Measurements from ENCODE around the gene RPS3.

RPS3 gene

GRCh38 chr11:75439495-75440120, 40.3 kb downstream of the RPS3 start:
- H3K36me3 ChIP-seq (ENCODE audit: insufficient read depth, low read length), result no peaks in the 10 kb centered on the region
- no peaks in the 10 kb centered on the region for H3K4me1 ChIP-seq (ENCODE audit: insufficient read depth, low read length)
- H3K27me3 ChIP-seq (ENCODE audit: control insufficient read depth in 1 of 2, insufficient read depth in 2 of 2, low read length in 2 of 2), result no peaks in the 10 kb centered on the region

DNA sequence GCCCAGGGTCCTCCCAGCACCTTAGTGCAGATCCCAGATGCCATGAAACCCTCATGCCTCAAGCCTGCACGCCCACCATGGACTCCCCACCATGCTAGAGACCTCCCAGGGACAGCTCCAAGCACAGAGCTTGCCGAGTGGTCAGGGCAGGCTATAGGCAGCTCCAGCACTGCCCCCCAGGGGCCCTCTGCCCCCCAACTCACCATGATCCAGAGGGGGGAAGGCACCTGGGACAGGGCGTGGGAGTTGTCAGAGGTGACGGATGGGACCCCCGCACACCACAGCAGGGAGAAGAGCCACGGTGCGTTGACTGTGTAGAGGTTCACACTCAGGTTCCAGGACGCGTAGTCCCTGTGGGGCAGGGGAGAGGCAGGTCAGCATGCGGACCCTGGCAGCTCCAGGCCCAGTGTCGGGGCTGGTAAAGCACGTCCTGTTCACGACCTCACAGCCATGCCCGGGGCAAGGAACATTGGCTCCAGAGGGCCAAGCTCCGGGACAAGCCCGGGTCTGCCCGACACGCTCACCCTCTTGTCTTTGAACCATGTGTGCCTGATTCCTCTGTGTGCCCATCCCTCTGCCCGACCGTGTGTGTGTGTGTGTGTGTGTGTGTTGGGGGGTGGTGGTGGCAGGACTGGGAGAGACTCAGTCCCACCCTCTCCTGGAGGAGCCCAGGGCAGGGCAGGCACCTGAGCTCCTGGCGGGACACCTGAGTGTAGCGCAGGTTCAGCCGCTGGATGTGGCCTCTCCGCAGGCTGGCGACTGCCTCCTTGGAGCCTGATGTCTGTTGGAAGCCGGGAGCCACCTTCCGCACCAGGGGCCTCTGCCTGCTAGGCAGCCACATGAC, 41.9 kb downstream of the RPS3 start:
- Histone ChIP-seq H3K4me1 (ENCODE audit: insufficient read depth, low read length) (no peaks in the 10 kb centered on the region), H3K4me3 (ENCODE audit: low read depth in 1 of 2, low read length in 2 of 2) (no peak overlapping the region), H3K27me3 (ENCODE audit: control insufficient read depth in 1 of 2, insufficient read depth in 2 of 2, low read length in 2 of 2) (no peaks in the 10 kb centered on the region), H3K36me3 (ENCODE audit: insufficient read depth, low read length) (no peaks in the 10 kb centered on the region), H3K9me3 (ENCODE audit: low read length) (no peaks in the 10 kb centered on the region), H3K9ac (ENCODE audit: low read length) (no peak overlapping the region), H3K27ac (ENCODE audit: low read depth, low read length) (no peak overlapping the region)

More at GRCh38 chr11:75439495-75440120, 40.3 kb downstream of the RPS3 start:
- H3K4me3 ChIP-seq (ENCODE audit: low read depth in 1 of 2, low read length in 2 of 2), result no peak overlapping the region
- no peak overlapping the region for H3K9ac ChIP-seq (ENCODE audit: low read length)
- H3K9me3 ChIP-seq (ENCODE audit: low read length), result no peaks in the 10 kb centered on the region
- H3K27ac ChIP-seq (ENCODE audit: low read depth, low read length), result no peak overlapping the region

- no peak overlapping the region for H3K4me3 ChIP-seq (ENCODE audit: low read depth in 1 of 2, low read length in 2 of 2)
- no peaks in the 10 kb centered on the region for H3K9me3 ChIP-seq (ENCODE audit: low read length)
- H3K36me3 ChIP-seq (ENCODE audit: insufficient read depth, low read length), result no peaks in the 10 kb centered on the region
- H3K4me1 ChIP-seq (ENCODE audit: insufficient read depth, low read length), result no peaks in the 10 kb centered on the region
- H3K27ac ChIP-seq (ENCODE audit: low read depth, low read length), result no peak overlapping the region
- no peaks in the 10 kb centered on the region for H3K27me3 ChIP-seq (ENCODE audit: control insufficient read depth in 1 of 2, insufficient read depth in 2 of 2, low read length in 2 of 2)
- H3K9ac ChIP-seq (ENCODE audit: low read length), result no peak overlapping the region
These were observed 42.5 kb downstream of the RPS3 start for GRCh38 chr11:75441804-75442132.

GRCh38 chr11:75442161-75442885, 43.0 kb downstream of the RPS3 start:
- no peak overlapping the region for H3K4me3 ChIP-seq (ENCODE audit: low read depth in 1 of 2, low read length in 2 of 2)
- H3K9me3 ChIP-seq (ENCODE audit: low read length), result no peaks in the 10 kb centered on the region
- no peaks in the 10 kb centered on the region for H3K4me1 ChIP-seq (ENCODE audit: insufficient read depth, low read length)
- H3K27ac ChIP-seq (ENCODE audit: low read depth, low read length), result no peak overlapping the region
- H3K27me3 ChIP-seq (ENCODE audit: control insufficient read depth in 1 of 2, insufficient read depth in 2 of 2, low read length in 2 of 2), result no peaks in the 10 kb centered on the region
- H3K36me3 ChIP-seq (ENCODE audit: insufficient read depth, low read length), result no peaks in the 10 kb centered on the region
- no peak overlapping the region for H3K9ac ChIP-seq (ENCODE audit: low read length)

DNA sequence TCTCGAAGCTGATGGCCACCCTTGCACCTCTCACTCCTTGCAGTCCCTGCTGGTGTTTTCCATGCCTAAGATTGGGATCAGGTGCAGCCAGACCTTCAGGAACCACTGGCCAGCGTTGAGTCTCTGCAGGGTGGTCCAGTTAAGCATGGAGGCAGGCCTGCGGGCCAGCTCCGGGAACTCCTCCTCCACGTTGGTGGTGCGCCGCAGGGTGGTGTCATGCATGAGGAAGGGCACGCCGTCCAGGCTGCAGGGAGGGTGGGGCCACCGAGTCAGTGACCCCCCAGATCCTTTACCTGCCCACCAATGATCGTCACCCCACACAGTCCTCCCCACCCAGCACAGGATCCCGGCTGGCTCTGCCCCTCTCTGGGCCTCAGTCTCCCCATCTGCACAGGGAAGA, 43.7 kb downstream of the RPS3 start:
- H3K36me3 ChIP-seq (ENCODE audit: insufficient read depth, low read length), result no peaks in the 10 kb centered on the region
- H3K4me3 ChIP-seq (ENCODE audit: low read depth in 1 of 2, low read length in 2 of 2), result no peak overlapping the region
- H3K4me1 ChIP-seq (ENCODE audit: insufficient read depth, low read length), result no peaks in the 10 kb centered on the region
- no peak overlapping the region for H3K27ac ChIP-seq (ENCODE audit: low read depth, low read length)
- no peaks in the 10 kb centered on the region for H3K9me3 ChIP-seq (ENCODE audit: low read length)
- H3K27me3 ChIP-seq (ENCODE audit: control insufficient read depth in 1 of 2, insufficient read depth in 2 of 2, low read length in 2 of 2), result no peaks in the 10 kb centered on the region
- H3K9ac ChIP-seq (ENCODE audit: low read length), result no peak overlapping the region

- H3K9ac ChIP-seq (ENCODE audit: low read length), result no peak overlapping the region
- H3K36me3 ChIP-seq (ENCODE audit: insufficient read depth, low read length), result no peaks in the 10 kb centered on the region
- no peaks in the 10 kb centered on the region for H3K27me3 ChIP-seq (ENCODE audit: control insufficient read depth in 1 of 2, insufficient read depth in 2 of 2, low read length in 2 of 2)
- no peaks in the 10 kb centered on the region for H3K4me1 ChIP-seq (ENCODE audit: insufficient read depth, low read length)
- H3K9me3 ChIP-seq (ENCODE audit: low read length), result no peaks in the 10 kb centered on the region
- H3K4me3 ChIP-seq (ENCODE audit: low read depth in 1 of 2, low read length in 2 of 2), result no peak overlapping the region
- H3K27ac ChIP-seq (ENCODE audit: low read depth, low read length), result no peak overlapping the region
These were observed 46.1 kb downstream of the RPS3 start for GRCh38 chr11:75445315-75445953.

DNA sequence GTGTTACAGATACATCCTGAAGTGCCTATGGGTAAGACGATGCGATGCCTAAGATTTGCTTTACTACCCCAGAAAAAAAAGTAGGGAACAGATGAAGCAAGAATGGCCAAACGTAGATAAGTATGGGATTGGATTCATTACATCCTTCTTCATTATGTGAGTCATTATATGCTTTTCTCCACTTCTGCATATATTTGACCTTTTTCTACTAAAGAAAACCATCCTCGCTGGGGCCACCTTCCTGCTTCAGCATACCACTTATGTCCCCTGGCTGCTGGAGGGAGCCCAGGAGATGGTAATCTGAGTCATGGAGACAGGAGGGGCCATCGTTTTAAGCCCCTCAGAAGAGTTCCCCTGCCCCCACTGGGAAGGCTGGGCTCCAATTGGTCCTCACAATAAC, 48.1 kb downstream of the RPS3 start:
- Histone ChIP-seq H3K9me3 (ENCODE audit: low read length) (no peaks in the 10 kb centered on the region), H3K4me3 (ENCODE audit: low read depth in 1 of 2, low read length in 2 of 2) (no peak overlapping the region), H3K27me3 (ENCODE audit: control insufficient read depth in 1 of 2, insufficient read depth in 2 of 2, low read length in 2 of 2) (no peaks in the 10 kb centered on the region), H3K27ac (ENCODE audit: low read depth, low read length) (no peak overlapping the region), H3K36me3 (ENCODE audit: insufficient read depth, low read length) (no peaks in the 10 kb centered on the region), H3K4me1 (ENCODE audit: insufficient read depth, low read length) (no peaks in the 10 kb centered on the region), H3K9ac (ENCODE audit: low read length) (no peak overlapping the region)

DNA sequence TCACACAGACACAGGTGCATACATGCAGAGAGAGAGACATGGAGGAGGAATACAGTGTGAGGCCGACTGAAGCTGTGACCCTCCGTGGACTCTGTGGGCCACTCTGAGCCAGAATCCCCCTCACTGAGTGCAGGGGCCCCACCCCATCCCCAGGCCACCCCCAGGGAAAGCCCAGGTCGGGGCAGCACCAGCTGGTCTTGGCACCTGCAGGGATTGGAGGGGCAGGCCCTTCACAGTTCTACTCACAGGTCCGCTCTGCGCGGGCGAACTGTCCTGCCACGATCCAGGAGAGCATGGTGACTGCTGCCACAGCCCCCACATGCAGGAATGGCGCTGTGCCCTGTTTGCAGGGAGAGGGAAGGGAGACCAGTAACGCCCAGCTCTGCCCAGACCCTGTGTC, 50.0 kb downstream of the RPS3 start:
- Histone ChIP-seq H3K4me3 (ENCODE audit: low read depth in 1 of 2, low read length in 2 of 2) (no peak overlapping the region), H3K27me3 (ENCODE audit: control insufficient read depth in 1 of 2, insufficient read depth in 2 of 2, low read length in 2 of 2) (no peaks in the 10 kb centered on the region), H3K27ac (ENCODE audit: low read depth, low read length) (no peak overlapping the region)

DNA sequence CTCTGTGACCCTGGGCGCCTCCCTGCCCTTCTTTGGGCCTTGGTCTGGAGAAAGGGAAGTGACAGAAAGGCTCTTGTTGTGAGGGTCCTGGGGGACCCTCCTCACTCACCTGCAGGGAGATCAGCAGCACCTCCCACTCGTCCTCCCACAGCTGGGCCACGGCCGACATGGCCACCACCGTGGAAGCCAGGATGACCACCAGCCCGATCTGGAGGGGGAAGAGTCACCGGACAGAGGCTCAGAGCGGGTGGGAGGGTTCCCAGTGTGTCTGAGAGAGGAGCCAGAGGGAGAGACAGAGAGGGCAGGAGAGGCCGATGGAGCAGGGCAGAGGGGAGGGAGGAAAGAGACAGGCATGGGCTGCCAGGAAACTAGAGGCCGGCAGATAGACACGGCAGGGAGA, 50.5 kb downstream of the RPS3 start:
- H3K9ac ChIP-seq (ENCODE audit: low read length), result no peak overlapping the region
- no peak overlapping the region for H3K27ac ChIP-seq (ENCODE audit: low read depth, low read length)
- no peak overlapping the region for H3K4me3 ChIP-seq (ENCODE audit: low read depth in 1 of 2, low read length in 2 of 2)
- no peaks in the 10 kb centered on the region for H3K27me3 ChIP-seq (ENCODE audit: control insufficient read depth in 1 of 2, insufficient read depth in 2 of 2, low read length in 2 of 2)
- peaks cover 2% of the 10 kb centered on the region for H3K4me1 ChIP-seq (ENCODE audit: insufficient read depth, low read length)
- H3K9me3 ChIP-seq (ENCODE audit: low read length), result no peaks in the 10 kb centered on the region
- H3K36me3 ChIP-seq (ENCODE audit: insufficient read depth, low read length), result no peaks in the 10 kb centered on the region

More for the DNA sequence above, 50.0 kb downstream of the RPS3 start:
- Histone ChIP-seq H3K4me1 (ENCODE audit: insufficient read depth, low read length) (no peaks in the 10 kb centered on the region), H3K9me3 (ENCODE audit: low read length) (no peaks in the 10 kb centered on the region), H3K9ac (ENCODE audit: low read length) (no peak overlapping the region), H3K36me3 (ENCODE audit: insufficient read depth, low read length) (no peaks in the 10 kb centered on the region)

DNA sequence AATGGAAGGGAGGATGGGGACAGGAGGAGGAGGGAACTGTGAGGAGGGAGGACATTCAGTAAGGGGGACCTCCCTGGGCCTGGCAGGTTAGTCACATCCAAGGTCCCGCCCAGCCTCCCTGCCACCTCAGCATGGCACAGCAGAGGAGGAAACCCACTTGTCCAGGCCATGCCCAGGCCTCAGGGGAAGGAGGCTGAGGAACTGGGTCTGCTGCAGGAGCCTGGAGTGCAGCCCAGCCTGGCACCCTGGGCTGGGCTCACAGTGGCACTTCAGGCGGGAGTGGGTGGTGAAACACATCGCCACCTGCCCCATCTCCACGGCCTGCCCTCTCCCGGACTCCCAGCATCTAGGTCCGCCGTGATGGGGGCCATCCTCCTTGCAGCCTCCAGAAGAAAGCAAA, 50.9 kb downstream of the RPS3 start:
- no peaks in the 10 kb centered on the region for H3K27me3 ChIP-seq (ENCODE audit: control insufficient read depth in 1 of 2, insufficient read depth in 2 of 2, low read length in 2 of 2)
- H3K9ac ChIP-seq (ENCODE audit: low read length), result no peak overlapping the region
- H3K9me3 ChIP-seq (ENCODE audit: low read length), result no peaks in the 10 kb centered on the region
- no peaks in the 10 kb centered on the region for H3K36me3 ChIP-seq (ENCODE audit: insufficient read depth, low read length)
- no peak overlapping the region for H3K4me3 ChIP-seq (ENCODE audit: low read depth in 1 of 2, low read length in 2 of 2)
- H3K4me1 ChIP-seq (ENCODE audit: insufficient read depth, low read length), result peaks cover 5% of the 10 kb centered on the region
- no peak overlapping the region for H3K27ac ChIP-seq (ENCODE audit: low read depth, low read length)
